ENCODE results near the gene SAXO2. TPM values are rescaled to one million over a fixed set of nuclear protein-coding genes. Genes with fewer than 3 reads are reported as not detected.
"Not testable (repeated sequence)": the region's sequence is repeated elsewhere in the genome, so short reads cannot be mapped to it uniquely, and the experiment has no call there.

SAXO2 gene
- total RNA-seq, 1 donor from 2014 or later, result 2.0 TPM

GRCh38 chr15:82298520-82298919 is 35.9 kb downstream of the SAXO2 start:
- peaks cover 2% of the 10 kb centered on the region for H3K4me1 Mint-ChIP-seq (ENCODE audit: unreplicated experiment)
- no peak for DNase-seq (ENCODE audit: low spot score)
- H3K36me3 Mint-ChIP-seq (ENCODE audit: low read depth, unreplicated experiment), result no peaks in the 10 kb centered on the region
- TF ChIP-seq CTCF (IDR thresholded peaks at IDR 0.05; ENCODE audit: unreplicated experiment), result no peak
- no peak overlapping the region for H3K27ac Mint-ChIP-seq (ENCODE audit: unreplicated experiment)
- H3K27me3 Mint-ChIP-seq (ENCODE audit: unreplicated experiment), result peaks cover 9% of the 10 kb centered on the region
- H3K9me3 Mint-ChIP-seq (ENCODE audit: unreplicated experiment), result no peaks in the 10 kb centered on the region
- no peak overlapping the region for H3K4me3 Mint-ChIP-seq (ENCODE audit: unreplicated experiment)

- H3K4me3 Mint-ChIP-seq (ENCODE audit: unreplicated experiment); DNase-seq (ENCODE audit: low spot score); H3K27me3 Mint-ChIP-seq (ENCODE audit: unreplicated experiment); H3K4me1 Mint-ChIP-seq (ENCODE audit: unreplicated experiment); H3K9me3 Mint-ChIP-seq (ENCODE audit: unreplicated experiment); H3K27ac Mint-ChIP-seq (ENCODE audit: unreplicated experiment); H3K36me3 Mint-ChIP-seq (ENCODE audit: low read depth, unreplicated experiment): not testable (repeated sequence)
Measured at GRCh38 chr15:82299511-82299914, 36.9 kb downstream of the SAXO2 start.

- H3K27me3 Mint-ChIP-seq (ENCODE audit: unreplicated experiment); H3K36me3 Mint-ChIP-seq (ENCODE audit: low read depth, unreplicated experiment); H3K4me3 Mint-ChIP-seq (ENCODE audit: unreplicated experiment); DNase-seq (ENCODE audit: low spot score); H3K4me1 Mint-ChIP-seq (ENCODE audit: unreplicated experiment); H3K9me3 Mint-ChIP-seq (ENCODE audit: unreplicated experiment): not testable (repeated sequence)
- H3K27ac Mint-ChIP-seq (ENCODE audit: unreplicated experiment), result peak overlapping the region; percentile 45
Measured at GRCh38 chr15:82300326-82300725, 37.7 kb downstream of the SAXO2 start.

- Mint-ChIP-seq H3K27ac (ENCODE audit: unreplicated experiment) (no peak overlapping the region), H3K9me3 (ENCODE audit: unreplicated experiment) (no peaks in the 10 kb centered on the region), H3K36me3 (ENCODE audit: low read depth, unreplicated experiment) (no peaks in the 10 kb centered on the region), H3K4me3 (ENCODE audit: unreplicated experiment) (no peak overlapping the region), H3K4me1 (ENCODE audit: unreplicated experiment) (peaks cover 2% of the 10 kb centered on the region), H3K27me3 (ENCODE audit: unreplicated experiment) (peaks cover 6% of the 10 kb centered on the region)
- DNase-seq (ENCODE audit: low spot score), result no peak
- no peak for TF ChIP-seq CTCF (IDR thresholded peaks at IDR 0.05; ENCODE audit: unreplicated experiment)
Measured at GRCh38 chr15:82300883-82301282, 38.3 kb downstream of the SAXO2 start.

GRCh38 chr15:82301296-82302016 is 38.8 kb downstream of the SAXO2 start:
- Mint-ChIP-seq H3K4me3 (ENCODE audit: unreplicated experiment) (no peak overlapping the region), H3K4me1 (ENCODE audit: unreplicated experiment) (peaks cover 2% of the 10 kb centered on the region), H3K27me3 (ENCODE audit: unreplicated experiment) (peaks cover 6% of the 10 kb centered on the region), H3K27ac (ENCODE audit: unreplicated experiment) (no peak overlapping the region), H3K9me3 (ENCODE audit: unreplicated experiment) (no peaks in the 10 kb centered on the region), H3K36me3 (ENCODE audit: low read depth, unreplicated experiment) (no peaks in the 10 kb centered on the region)
- no peak for TF ChIP-seq CTCF (IDR thresholded peaks at IDR 0.05; ENCODE audit: unreplicated experiment)
- no peak for DNase-seq (ENCODE audit: low spot score)

GRCh38 chr15:82303956-82304777 is 41.5 kb downstream of the SAXO2 start:
- H3K4me1 Mint-ChIP-seq (ENCODE audit: unreplicated experiment), result peaks cover 2% of the 10 kb centered on the region
- H3K9me3 Mint-ChIP-seq (ENCODE audit: unreplicated experiment), result no peaks in the 10 kb centered on the region
- H3K4me3 Mint-ChIP-seq (ENCODE audit: unreplicated experiment), result no peak overlapping the region
- H3K36me3 Mint-ChIP-seq (ENCODE audit: low read depth, unreplicated experiment), result no peaks in the 10 kb centered on the region
- no peak for DNase-seq (ENCODE audit: low spot score)
- TF ChIP-seq CTCF (IDR thresholded peaks at IDR 0.05; ENCODE audit: unreplicated experiment), result no peak
- peaks cover 3% of the 10 kb centered on the region for H3K27me3 Mint-ChIP-seq (ENCODE audit: unreplicated experiment)
- no peak overlapping the region for H3K27ac Mint-ChIP-seq (ENCODE audit: unreplicated experiment)

Measured in endothelial cell (in vitro differentiated cells).